Heart left ventricle (tissue), 13 donors: ENCODE data around the gene RAB5A.

Source experiments
- CTCF ChIP-seq, 12 donors: fragments of 200-600 bp; sonication (generic) in 4 of 12; IDR thresholded peaks; one replicate each; pipeline versions ENCODE4 v1.5.0 to v1.8.0; 2018 to 2022; ENCODE audit warnings: antibody characterized with exemption in 12 of 12, mild to moderate bottlenecking in 5 of 12
- POLR2A ChIP-seq, 2 donors: fragments of 450-650 bp; IDR thresholded peaks; one replicate each; pipeline ENCODE4 v1.6.1; 2017; ENCODE audit warnings: antibody characterized with exemption in 2 of 2, mild to moderate bottlenecking in 2 of 2, moderate library complexity in 2 of 2
- donor health status: ischemic (EF 13 %, LVEDD 7.1; RV severe dilation, severe dysfunction).
- donor health status: DM: no; HTN: yes; CAD: no.
- donor health status: DM: no; HTN: no; CAD: no.
- donor health status: ischemic (EF 25% LVEDD 6.9; RV normal size, moderate dysfunction).
- donor health status: ischemic (EF 25% LVEDD 5.7; RV mildly dilated, moderate dysfunction).
- donor health status: ischemic (EF 35%, LVEDD 5.7; RV mildly dilated, moderate dysfunction).
- donor health status: nonischemic (EF 11% LVEDD 7.7; RV severe dilation, severe dysfunction).
- donor health status: DM: yes; HTN: yes; CAD: no.
- donor health status: PGD.
- donor health status: ischemic (EF 29% LVEDD 5.4; RV normal size, mild dysfunction).
- donor health status: nonischemic (EF 23%, LVEDD 6.1; RV moderate dilation, normal function).

GRCh38 chr3:19920401-19921080 lies 26.4 kb upstream of the RAB5A start:
- TF ChIP-seq CTCF (IDR thresholded peaks at IDR 0.05) (no peak), POLR2A (IDR thresholded peaks at IDR 0.05) (no peak)
